Right atrium auricular region (tissue), 2 donors: ENCODE measurements around the gene FGD5. TPM values are rescaled to one million over a fixed set of nuclear protein-coding genes. Genes with fewer than 3 reads are reported as not detected.
"Not testable (repeated sequence)": the region's sequence is repeated elsewhere in the genome, so short reads cannot be mapped to it uniquely, and the experiment has no call there.

ENCODE experiments used
- DNase-seq: peaks from one replicate; pipeline ENCODE4 v3.0.0-alpha.2; 2019; ENCODE audit warnings: low spot score
- H3K27ac ChIP-seq, 2 donors: fragments of 200-600 bp; sonication (generic); 1 replicate in 1 of 2; 2 replicates in 1 of 2; pipeline ENCODE4 v1.5.1; 2016 to 2019
- H3K27me3 ChIP-seq, 2 donors: fragments of 200-600 bp; sonication (generic); one replicate each; pipeline versions ENCODE4 v1.5.1 to v1.6.0; 2017 to 2019
- H3K36me3 ChIP-seq: fragments of 200-600 bp; sonication (generic); one replicate; pipeline ENCODE4 v1.5.1; 2016
- H3K4me1 ChIP-seq, 2 donors: fragments of 200-600 bp; sonication (generic); one replicate each; pipeline versions ENCODE4 v1.5.1 to v1.6.0; 2017 to 2019
- H3K4me3 ChIP-seq, 2 donors: fragments of 200-600 bp; sonication (generic); 1 replicate in 1 of 2; 2 replicates in 1 of 2; pipeline ENCODE4 v1.5.1; 2017 to 2019; ENCODE audit warnings: mild to moderate bottlenecking in 1 of 2, moderate library complexity in 1 of 2
- H3K9me3 ChIP-seq, 2 donors: fragments of 200-600 bp; sonication (generic); one replicate each; pipeline ENCODE4 v1.5.1; 2019
- total RNA-seq, 2 donors: library from RNA; depleted of rRNA; stranded (reverse); fragments of >200 nt; gene quantifications; one replicate each; pipeline ENCODE4 v1.1.0, GENCODE V29; 2016
- TF ChIP-seq, protein P1 (sequence below), 2 donors: fragments of 200-600 bp; sonication (generic); IDR thresholded peaks; one replicate each; pipeline ENCODE4 v1.5.1; 2019; ENCODE audit warnings: antibody characterized with exemption in 2 of 2

The FGD5 gene
- total RNA-seq, 2 donors from 2014 or later = 9.6 to 18.8 TPM

DNA sequence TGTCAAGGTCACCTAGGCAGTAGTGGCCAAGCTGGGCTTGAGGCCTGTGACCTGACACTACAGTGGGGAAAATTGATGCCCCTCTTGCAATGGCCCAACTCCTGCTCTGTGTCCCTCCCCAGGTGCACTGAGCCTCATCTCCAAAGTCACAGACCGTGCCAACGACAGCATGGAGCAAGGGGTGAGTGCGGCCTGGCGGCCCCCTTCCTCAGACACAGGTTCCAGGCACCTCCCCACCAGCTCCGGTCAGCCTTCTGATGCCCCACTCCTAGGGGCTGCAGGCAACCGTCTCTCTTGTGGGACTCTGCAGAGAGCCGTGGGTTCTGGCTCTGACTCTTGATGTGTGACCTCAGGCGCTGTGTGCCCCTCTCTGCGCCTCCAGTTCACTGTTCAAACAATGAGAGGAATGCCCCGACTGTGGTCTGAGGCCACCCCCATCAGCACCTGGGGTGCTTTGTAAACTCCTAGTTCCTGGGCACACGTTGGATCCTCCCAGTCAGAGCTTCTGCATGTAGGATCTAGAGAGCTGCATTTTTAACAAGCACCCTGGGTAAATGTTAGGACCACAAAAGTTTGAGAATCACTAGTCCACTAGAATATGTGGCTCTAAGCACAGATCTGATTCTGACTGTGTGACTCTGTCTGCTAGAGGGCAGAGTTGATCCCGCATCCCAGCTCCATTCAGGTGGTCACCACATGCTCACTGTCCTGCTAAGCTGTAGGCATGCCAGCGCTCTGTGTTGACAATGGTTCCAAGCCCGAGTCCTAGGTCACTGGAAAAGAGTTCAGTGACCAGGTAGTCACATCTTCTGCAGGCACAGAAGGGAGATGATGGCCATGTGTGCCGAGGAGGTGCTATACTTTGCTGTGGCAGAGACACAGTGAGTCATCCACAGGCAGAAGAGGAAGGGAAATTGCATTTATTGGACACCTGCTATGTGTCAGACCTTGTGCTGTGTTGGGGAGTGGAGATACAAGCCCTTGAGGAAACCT, 82.4 kb downstream of the FGD5 start:
- no peaks in the 10 kb centered on the region for H3K9me3 ChIP-seq
- TF ChIP-seq, protein P1, sequence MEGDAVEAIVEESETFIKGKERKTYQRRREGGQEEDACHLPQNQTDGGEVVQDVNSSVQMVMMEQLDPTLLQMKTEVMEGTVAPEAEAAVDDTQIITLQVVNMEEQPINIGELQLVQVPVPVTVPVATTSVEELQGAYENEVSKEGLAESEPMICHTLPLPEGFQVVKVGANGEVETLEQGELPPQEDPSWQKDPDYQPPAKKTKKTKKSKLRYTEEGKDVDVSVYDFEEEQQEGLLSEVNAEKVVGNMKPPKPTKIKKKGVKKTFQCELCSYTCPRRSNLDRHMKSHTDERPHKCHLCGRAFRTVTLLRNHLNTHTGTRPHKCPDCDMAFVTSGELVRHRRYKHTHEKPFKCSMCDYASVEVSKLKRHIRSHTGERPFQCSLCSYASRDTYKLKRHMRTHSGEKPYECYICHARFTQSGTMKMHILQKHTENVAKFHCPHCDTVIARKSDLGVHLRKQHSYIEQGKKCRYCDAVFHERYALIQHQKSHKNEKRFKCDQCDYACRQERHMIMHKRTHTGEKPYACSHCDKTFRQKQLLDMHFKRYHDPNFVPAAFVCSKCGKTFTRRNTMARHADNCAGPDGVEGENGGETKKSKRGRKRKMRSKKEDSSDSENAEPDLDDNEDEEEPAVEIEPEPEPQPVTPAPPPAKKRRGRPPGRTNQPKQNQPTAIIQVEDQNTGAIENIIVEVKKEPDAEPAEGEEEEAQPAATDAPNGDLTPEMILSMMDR (IDR thresholded peaks at IDR 0.05) = no peak
- H3K4me3 ChIP-seq = no peak overlapping the region
- H3K36me3 ChIP-seq = peaks cover 33% of the 10 kb centered on the region
- H3K27me3 ChIP-seq = no peaks in the 10 kb centered on the region
- no peak overlapping the region for H3K27ac ChIP-seq
- DNase-seq = no peak
- peaks cover 0 to 10% of the 10 kb centered on the region in 2 donors for H3K4me1 ChIP-seq

DNA sequence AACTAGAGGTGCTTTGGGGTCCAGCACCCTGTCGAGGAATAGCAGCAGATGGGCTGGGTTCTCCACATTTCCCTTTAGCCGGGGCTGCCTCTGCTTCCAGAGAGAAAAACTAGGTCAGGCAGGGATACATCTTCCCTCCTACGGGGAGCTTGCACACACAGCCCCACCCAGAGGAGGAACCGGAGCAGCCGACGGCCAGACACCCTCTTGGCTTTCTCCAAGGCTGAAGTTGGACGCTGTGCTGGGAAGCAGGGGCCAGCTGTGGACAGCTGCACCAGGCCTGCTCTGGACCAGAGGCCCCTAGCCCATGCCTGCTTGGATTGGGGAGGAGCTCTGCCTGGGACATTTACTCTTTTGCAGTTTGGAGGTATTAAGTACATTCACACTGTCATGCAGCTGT, 84.0 kb downstream of the FGD5 start:
- TF ChIP-seq, protein P1 (IDR thresholded peaks at IDR 0.05) = peak in 1 of 2 donors; percentile 17
- Histone ChIP-seq H3K27me3 (no peaks in the 10 kb centered on the region), H3K36me3 (peaks cover 29% of the 10 kb centered on the region), H3K4me1 (peaks cover 0 to 16% of the 10 kb centered on the region in 2 donors), H3K27ac (peak overlapping the region; percentile 6 to 26), H3K9me3 (no peaks in the 10 kb centered on the region), H3K4me3 (no peak overlapping the region)
- DNase-seq = peak; percentile 78

DNA sequence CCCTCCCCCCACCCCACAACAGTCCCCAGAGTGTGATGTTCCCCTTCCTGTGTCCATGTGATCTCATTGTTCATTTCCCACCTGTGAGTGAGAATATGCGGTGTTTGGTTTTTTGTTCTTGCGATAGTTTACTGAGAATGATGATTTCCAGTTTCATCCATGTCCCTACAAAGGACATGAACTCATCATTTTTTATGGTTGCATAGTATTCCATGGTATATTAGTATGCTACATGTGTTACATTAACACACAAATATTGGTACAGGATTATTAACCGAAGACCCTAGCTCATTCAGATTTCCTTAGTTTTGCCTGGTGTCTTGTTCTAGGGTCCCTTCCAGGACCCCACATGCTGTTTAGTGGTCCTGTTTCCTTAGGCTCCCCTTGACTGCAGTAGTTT, 84.7 kb downstream of the FGD5 start:
- not testable (repeated sequence) for H3K27me3 ChIP-seq, H3K27ac ChIP-seq, H3K9me3 ChIP-seq, H3K4me3 ChIP-seq, DNase-seq
- peaks cover 24% of the 10 kb centered on the region for H3K36me3 ChIP-seq
- peaks cover 0 to 20% of the 10 kb centered on the region in 2 donors for H3K4me1 ChIP-seq

DNA sequence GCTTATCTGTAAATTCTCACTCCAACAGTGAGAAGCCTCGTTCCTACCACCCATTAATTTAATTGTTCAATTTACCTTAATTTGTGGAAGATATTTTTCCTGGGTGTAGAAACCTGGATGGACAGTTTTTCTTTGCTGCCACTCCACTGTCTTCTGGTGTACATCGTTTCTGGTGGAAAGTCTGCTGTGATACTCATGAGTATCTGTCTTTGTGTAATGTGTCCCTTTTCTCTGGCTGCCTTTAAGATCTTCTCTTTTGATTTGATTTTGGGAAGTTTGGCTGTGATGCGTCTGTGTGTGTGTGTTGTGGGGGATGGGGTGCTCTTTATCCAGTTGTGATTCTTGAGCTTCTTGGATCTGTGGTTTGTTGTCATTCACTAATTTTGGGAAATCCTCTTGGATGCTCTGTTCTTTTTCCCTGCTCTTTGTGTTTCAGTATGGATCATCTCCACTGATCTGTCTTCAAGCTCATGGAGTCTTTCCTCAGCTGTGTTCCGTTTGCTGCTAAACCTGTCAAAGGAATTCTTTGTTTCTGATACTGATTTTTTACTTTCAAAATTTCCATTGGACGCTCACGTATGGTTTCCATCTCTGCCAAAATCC, 86.4 kb downstream of the FGD5 start:
- no peaks in the 10 kb centered on the region for H3K27me3 ChIP-seq
- H3K4me3 ChIP-seq = no peak overlapping the region
- H3K4me1 ChIP-seq = peaks cover 0 to 20% of the 10 kb centered on the region in 2 donors
- TF ChIP-seq, protein P1 (IDR thresholded peaks at IDR 0.05) = no peak
- no peak for DNase-seq
- H3K27ac ChIP-seq = no peak overlapping the region
- H3K9me3 ChIP-seq = no peaks in the 10 kb centered on the region
- H3K36me3 ChIP-seq = peaks cover 19% of the 10 kb centered on the region

DNA sequence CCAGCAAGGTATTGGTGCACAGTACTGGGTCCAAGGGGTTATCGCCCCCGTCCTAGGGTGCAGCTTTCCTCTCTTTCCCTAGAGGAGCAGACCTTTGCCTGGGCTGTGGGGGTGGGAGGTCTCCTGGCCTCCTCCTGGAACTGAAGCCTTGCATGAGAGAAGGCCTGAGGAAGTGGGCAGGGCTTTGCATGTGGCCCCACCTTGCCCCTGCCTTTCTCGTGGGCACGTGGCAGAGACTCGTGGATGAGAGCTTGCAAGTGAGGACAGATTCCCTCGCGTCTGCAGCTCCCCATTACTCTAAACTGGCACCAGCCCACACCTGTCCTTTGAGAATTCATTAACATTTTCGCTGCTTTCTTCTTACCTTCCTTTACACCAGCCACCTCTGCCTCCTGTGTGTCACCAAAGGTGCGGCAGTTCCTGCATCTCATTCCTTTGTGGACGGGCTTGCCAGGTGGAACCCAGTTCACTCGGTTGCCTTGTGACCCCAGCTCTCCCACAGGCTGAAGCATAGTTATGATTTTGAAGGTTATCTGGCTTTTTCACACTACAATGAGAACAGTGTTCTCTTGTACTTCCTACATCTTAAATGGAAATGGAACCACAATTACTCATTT, 87.7 kb downstream of the FGD5 start:
- Histone ChIP-seq H3K4me3 (no peak overlapping the region), H3K27me3 (no peaks in the 10 kb centered on the region), H3K27ac (no peak overlapping the region), H3K36me3 (peaks cover 17% of the 10 kb centered on the region), H3K4me1 (peaks cover 0 to 20% of the 10 kb centered on the region in 2 donors), H3K9me3 (no peaks in the 10 kb centered on the region)
- DNase-seq = no peak
- TF ChIP-seq, protein P1 (IDR thresholded peaks at IDR 0.05) = no peak
